ENCODE measurements around the gene E2F1.
"Not testable (repeated sequence)": the region's sequence is repeated elsewhere in the genome, so short reads cannot be mapped to it uniquely, and the experiment has no call there.

Gene E2F1

DNA sequence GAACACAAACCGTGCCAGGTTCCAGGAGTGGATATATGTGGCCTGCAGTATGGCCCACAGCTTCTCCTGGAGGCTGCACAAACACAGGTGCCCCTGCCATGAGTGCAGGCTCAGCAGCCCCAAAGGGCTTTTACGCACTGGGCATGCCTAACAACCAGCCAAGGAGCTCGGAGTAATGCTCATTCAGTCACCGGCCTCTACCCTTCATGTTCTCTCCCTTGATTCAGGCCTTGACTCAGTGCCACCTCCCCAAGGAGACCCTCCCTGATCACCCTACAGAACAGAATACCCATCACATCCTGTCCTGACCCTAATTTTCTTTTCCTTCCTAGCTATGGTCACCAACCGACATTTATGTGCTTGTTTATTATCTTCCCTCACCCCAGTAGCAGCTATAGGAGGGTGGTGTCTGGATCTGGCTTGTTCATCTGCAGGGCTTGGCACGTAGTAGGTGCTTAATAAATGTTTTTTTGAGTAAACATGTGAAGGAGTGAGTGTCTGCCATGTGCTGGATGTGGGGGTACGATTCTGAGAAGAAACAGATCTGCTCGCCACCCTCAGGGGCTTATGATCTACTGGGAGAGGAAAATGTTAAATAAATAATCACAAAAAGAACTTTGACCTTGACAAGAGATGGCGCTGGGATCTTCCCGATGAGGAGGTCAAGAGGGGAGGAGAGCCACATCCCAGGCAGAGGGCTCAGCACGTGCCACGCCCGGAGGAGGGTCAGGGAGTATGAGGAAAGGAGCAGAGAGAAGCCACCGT, 24.7 kb upstream of the E2F1 start:
- DNase-seq: no peak

- no peak for DNase-seq
Observed at GRCh38 chr20:33709905-33710541, 23.8 kb upstream of the E2F1 start.

DNA sequence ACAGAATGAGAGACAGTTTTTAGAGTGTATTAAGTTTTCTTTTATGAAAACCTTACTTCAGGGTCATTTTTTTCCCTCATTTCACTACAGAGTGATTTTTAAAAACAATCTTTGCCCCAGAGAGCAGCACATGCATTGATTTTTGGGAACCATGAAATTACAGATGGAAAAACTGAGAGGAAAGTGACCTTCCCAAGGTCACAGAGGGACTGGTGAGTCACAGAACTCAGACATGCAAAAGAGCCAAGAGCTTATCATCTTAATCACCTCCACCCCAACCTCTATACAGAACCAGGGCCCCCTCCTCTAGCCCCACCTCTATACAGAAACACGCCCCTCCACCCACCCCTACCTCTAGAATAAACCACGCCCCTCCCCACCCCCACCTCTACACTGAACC, 23.2 kb upstream of the E2F1 start:
- DNase-seq: no peak

DNA sequence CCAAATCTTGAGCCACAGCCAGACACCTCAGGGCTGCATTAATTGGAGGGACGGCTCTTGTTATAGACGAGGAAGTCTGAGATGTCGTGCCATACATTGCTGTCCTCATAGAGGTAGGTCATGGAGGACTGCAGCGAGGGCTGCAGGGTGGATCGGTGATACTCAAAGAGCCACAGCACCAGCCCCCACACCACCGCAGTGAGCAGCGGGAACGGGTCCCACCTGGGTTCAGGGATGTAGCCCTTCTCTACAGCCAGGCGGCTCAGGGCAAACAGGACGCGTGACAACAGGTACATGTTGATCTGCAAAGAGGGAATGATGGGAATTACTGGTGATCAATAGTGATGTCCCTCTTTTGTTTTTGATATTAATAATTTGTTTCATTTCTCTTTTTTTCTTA, 21.5 kb upstream of the E2F1 start:
- DNase-seq: no peak

- DNase-seq: no peak
Observed at GRCh38 chr20:33704197-33704924, 18.2 kb upstream of the E2F1 start.

DNA sequence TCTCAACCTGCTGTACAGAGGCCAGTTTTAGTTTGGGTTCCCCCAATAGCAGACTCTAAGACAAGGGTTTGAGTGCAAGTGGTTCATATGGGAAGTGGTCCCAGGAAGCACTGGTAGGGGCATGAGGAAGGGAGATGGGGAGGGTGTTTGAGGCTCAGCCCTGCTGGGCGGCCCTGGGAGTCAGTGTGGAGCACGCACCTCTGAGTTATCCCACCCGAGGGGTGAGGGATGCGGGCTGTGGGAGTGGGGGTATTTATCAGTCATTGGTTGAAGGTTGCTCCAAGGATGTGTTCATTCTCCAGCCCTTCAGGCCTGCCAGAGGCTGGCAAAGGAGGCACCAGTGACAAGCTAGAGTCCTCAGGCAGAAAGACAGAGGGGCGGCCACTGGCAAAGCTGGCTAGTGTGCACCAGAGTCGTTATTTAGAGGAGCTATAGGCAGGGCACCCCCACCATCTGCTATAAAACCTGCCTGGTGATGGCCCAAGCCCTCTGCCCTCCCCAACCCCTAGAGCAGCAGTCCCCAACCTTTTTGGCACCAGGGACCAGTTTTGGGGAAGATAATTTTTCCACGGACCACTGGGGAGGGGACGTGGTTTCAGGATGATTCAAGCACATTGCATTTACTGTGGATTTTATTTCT, 17.4 kb upstream of the E2F1 start:
- DNase-seq: no peak

DNA sequence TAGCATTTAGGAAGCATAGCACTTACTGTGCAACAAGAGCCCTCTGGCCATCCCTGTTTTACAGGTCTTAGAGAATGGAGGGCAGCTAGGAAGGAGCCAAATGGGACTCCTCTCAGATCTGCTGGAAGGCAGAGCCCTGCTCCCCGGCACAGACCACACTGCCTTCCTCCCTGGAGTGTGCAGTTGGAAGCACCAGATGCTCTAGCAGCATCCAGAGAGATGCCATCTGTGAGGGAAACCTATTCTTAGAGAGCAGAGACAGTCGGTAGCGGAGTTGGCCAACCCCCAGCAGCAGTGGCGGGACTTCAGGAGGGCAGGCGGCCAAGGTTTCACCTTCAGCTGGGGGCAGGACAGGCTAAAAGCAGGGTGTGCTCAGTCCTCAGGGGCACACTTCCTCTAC, 16.7 kb upstream of the E2F1 start:
- no peak for DNase-seq

- DNase-seq: no peak
Observed at GRCh38 chr20:33701629-33702450, 15.7 kb upstream of the E2F1 start.

GRCh38 chr20:33700696-33701441, 14.7 kb upstream of the E2F1 start:
- DNase-seq: not testable (repeated sequence)

GRCh38 chr20:33698966-33699365, 12.8 kb upstream of the E2F1 start:
- not testable (repeated sequence) for DNase-seq

GRCh38 chr20:33697129-33697528, 10.9 kb upstream of the E2F1 start:
- no peak for DNase-seq

DNA sequence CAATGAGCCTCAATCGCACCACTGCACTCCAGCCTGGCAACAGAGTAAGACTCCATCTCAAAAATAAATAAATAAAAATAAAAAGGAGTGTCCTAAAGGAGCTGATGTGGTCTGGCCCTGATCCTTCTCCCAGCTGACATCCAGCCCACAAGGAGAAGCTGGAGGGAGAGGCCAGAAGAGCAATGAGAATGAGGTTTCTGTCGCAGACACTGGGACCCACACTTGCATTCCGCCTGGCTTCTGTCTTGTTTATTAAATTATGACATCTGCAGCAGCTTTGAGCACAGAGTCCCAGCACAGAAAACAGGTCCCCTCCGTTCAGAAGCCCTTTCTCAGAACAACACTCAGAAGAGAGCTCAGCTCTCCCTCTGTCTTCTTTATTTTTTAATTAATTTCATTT, 10.3 kb upstream of the E2F1 start:
- no peak for DNase-seq

GRCh38 chr20:33694639-33695012, 8.4 kb upstream of the E2F1 start:
- no peak for DNase-seq

DNA sequence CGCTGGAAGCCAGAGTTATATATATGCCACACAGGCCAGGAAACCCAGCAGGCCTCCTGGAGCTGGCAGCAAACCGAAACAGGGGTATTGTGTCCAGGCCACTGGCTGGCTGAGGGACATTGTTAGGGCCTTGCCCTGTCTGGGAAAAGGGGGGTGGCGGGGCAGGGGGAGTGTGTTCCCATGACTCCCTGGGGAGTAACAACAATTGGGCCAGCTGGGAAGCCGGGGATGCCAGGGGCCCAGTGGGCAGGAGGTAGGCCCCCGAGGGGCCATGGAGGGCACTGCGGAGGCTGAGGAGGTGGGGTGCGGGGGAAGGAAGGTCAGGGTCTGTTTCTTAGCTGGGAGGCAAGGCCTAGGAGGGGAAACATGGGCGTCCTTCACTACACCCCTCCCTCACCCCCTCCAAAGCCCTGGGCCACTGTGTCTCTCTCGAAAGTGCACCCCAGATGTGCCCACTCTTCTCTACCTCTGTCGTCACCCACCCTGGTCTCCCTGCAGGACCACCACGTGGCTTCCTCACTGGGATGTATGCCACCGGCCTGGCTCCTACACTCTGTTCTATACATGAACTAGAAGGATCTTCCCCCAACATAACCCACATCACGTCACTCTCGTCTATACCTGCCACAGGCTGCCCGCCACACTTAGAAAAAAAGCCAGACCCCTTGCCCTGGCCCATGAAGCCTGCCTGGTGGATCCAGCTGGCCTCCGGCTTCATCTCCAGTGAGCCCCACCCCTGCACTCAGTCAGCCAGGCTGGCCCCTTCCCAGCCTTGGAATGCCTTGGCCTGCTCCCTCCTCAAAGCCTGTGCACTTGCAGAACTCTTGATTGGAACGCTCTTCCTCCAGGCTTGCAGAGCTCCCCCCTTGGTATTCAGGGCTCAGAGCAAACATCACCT, 7.8 kb upstream of the E2F1 start:
- peak; percentile 69 for DNase-seq

DNA sequence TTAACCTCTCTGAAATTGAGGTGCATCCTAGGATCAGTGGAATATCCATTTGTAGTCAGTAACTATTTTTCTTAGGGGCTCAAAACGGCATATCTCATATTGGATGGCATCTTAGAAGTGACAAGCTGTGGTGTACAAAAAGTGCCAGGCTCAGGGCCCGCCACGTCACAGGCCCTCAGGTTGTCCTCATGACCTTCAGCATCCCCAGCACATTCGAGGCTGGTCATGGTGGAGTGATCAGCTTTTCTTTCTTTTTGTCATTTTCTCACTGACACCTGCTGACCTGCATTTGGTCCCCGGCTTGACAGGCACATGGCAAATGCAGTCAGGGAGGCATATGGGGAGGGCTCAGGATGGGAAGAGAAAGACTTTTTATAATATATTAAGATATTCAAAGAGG, 7.1 kb upstream of the E2F1 start:
- DNase-seq: no peak

- DNase-seq: no peak
Observed at GRCh38 chr20:33689973-33690372, 3.8 kb upstream of the E2F1 start.

DNA sequence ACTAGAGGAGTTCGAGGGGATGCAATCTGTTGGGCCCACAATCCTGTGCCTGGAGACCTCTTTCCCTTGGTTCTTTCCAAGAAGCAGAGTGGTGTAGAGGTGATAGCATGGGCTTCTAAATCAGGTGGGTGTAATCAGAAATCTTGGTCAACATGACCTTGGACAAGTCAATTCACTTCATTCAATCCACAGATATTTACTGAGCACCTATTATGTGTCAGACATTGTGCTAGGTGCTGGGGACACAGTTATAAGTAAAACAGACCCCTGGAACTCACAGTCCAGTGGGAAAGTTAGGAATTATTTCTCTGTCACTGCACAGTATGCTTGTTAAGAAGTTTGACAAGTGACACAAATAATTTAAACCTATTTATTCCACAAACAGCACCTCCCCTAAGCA, 3.3 kb upstream of the E2F1 start:
- no peak for DNase-seq

GRCh38 chr20:33688938-33689424, 2.8 kb upstream of the E2F1 start:
- DNase-seq: no peak

GRCh38 chr20:33687993-33688937, 2.1 kb upstream of the E2F1 start:
- no peak for DNase-seq
